Esophagus squamous epithelium (tissue), 5 donors: Measurements from ENCODE around the gene FGFRL1. TPM values are rescaled to one million over a fixed set of nuclear protein-coding genes. Genes with fewer than 3 reads are reported as not detected.
A peak's percentile ranks its signal among the peaks of the same experiment; 100 is the strongest.
"Not testable (repeated sequence)": the region's sequence is repeated elsewhere in the genome, so short reads cannot be mapped to it uniquely, and the experiment has no call there.

Source experiments
- DNase-seq: peaks from one replicate; lab custom pipeline; 2025; lab: John Stamatoyannopoulos, UW
- H3K27ac ChIP-seq, 4 donors: fragments of 200-600 bp; sonication (generic); one replicate each; pipeline ENCODE4 v1.5.1; 2016 to 2019; ENCODE audit warnings: mild to moderate bottlenecking in 1 of 4
- H3K27me3 ChIP-seq, 4 donors: fragments of 200-600 bp; sonication (generic); 1 replicate in 3 of 4; 2 replicates in 1 of 4; pipeline versions ENCODE4 v1.5.1 to v1.6.0; 2017 to 2021; ENCODE audit warnings: antibody characterized with exemption in 1 of 4
- H3K36me3 ChIP-seq, 3 donors: fragments of 200-600 bp; sonication (generic); one replicate each; pipeline ENCODE4 v1.5.1; 2016 to 2019
- H3K4me1 ChIP-seq, 3 donors: fragments of 200-600 bp; sonication (generic); one replicate each; pipeline ENCODE4 v1.5.1; 2017 to 2019
- H3K4me3 ChIP-seq, 4 donors: fragments of 200-600 bp; sonication (generic); 1 replicate in 3 of 4; 2 replicates in 1 of 4; pipeline ENCODE4 v1.5.1; 2016 to 2019; ENCODE audit warnings: mild to moderate bottlenecking in 2 of 4, moderate library complexity in 1 of 4
- H3K9me3 ChIP-seq, 3 donors: fragments of 200-600 bp; sonication (generic); one replicate each; pipeline ENCODE4 v1.5.1; 2016 to 2019
- POLR2A ChIP-seq, 4 donors: fragments of 450-650 bp; IDR thresholded peaks; one replicate each; pipeline ENCODE4 v1.6.1; 2017; ENCODE audit warnings: antibody characterized with exemption in 4 of 4, mild to moderate bottlenecking in 4 of 4, moderate library complexity in 3 of 4
- WGBS, 2 donors: methylation state at CpG; one replicate each; pipeline ENCODE4 v1.1.5; 2018; 5-methylcytosine and 5-hydroxymethylcytosine counted together
- intact Hi-C: fragments of 100-400 bp; cut with DNase I; formaldehyde crosslinking; loops from one replicate; pipeline ENCODE4 v1.15.0; 2022
- total RNA-seq, 4 donors: library from RNA; depleted of rRNA; stranded (reverse); fragments of >200 nt; gene quantifications; one replicate each; pipeline ENCODE4 v1.1.0, GENCODE V29; 2016
- TF ChIP-seq, protein P1 (sequence below), 6 experiments: fragments of 450-650 bp in 4 of 6; fragments of 200-600 bp in 2 of 6; sonication (generic) in 2 of 6; IDR thresholded peaks; one replicate each; pipeline ENCODE4 v1.5.1; 2016 to 2019; ENCODE audit warnings: antibody characterized with exemption in 6 of 6, mild to moderate bottlenecking in 4 of 6, moderate library complexity in 4 of 6
- donor health status: DM: yes; HTN: yes; CAD: no.

Gene FGFRL1
- total RNA-seq, 4 donors from 2014 or later, result 2.8 to 10.1 (median 4.7) TPM

DNA sequence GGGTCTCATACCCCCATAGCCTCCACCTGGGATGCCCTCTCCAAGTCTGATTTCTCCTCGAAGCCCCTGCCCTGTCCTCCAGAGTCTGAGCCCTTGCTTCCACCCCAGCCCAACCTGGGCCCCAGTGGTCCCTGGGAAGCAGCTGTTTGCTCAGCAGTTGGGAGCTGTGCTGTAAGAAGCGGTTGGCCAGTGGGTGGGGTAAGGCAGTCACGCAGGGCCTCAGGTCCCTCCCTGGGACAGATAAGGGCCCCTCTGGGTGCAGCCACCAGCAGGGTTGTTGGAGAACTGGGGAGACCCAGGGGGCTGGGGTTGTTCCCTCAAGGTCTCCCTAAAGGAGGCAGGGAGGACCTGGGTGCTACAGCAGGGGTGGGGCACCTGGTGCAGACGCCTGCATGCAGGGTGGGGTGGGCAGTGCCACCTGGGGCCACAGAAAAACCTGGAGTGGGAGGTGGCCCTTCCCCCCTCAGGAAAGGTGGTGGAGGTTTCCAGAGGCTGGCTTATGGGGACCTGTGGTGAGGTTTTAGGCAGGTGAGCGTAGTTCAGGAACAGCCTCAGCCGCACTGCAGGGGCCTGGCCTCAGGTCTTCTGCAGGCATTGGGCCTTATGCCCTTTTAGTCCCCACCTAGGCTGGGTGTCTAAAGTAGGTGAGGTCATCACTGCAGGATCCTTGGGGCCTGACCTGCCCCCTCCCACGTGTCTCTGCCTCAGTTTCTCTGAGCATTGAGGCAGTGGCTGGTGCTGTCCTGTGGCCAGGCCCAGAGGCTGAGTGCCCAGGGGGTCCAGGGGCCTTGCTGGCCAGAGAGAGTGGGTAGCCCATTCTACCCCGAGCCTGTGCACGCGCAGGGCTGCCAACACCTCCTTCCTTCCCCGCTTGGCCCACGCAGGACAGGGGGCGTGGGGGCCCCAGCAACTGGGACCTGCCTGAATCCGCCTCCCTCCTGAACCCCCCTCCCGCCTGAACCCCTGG is 15.1 kb upstream of the FGFRL1 start:
- Histone ChIP-seq H3K4me3 (no peak overlapping the region), H3K4me1 (peaks cover 16 to 40% (median 17%) of the 10 kb centered on the region in 3 donors), H3K36me3 (peaks cover 0 to 8% (median 0%) of the 10 kb centered on the region in 3 donors), H3K9me3 (no peaks in the 10 kb centered on the region), H3K27ac (no peak overlapping the region), H3K27me3 (peaks cover 8 to 59% (median 11%) of the 10 kb centered on the region in 4 donors)
- TF ChIP-seq, protein P1, sequence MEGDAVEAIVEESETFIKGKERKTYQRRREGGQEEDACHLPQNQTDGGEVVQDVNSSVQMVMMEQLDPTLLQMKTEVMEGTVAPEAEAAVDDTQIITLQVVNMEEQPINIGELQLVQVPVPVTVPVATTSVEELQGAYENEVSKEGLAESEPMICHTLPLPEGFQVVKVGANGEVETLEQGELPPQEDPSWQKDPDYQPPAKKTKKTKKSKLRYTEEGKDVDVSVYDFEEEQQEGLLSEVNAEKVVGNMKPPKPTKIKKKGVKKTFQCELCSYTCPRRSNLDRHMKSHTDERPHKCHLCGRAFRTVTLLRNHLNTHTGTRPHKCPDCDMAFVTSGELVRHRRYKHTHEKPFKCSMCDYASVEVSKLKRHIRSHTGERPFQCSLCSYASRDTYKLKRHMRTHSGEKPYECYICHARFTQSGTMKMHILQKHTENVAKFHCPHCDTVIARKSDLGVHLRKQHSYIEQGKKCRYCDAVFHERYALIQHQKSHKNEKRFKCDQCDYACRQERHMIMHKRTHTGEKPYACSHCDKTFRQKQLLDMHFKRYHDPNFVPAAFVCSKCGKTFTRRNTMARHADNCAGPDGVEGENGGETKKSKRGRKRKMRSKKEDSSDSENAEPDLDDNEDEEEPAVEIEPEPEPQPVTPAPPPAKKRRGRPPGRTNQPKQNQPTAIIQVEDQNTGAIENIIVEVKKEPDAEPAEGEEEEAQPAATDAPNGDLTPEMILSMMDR (IDR thresholded peaks at IDR 0.05), result no peak
- TF ChIP-seq POLR2A (IDR thresholded peaks at IDR 0.05), result no peak
- DNase-seq, result no peak
- 56 to 71% methylated on average over 10 of the region's 15 CpGs for WGBS, 2 donors
- intact Hi-C loops, result no loop called here

DNA sequence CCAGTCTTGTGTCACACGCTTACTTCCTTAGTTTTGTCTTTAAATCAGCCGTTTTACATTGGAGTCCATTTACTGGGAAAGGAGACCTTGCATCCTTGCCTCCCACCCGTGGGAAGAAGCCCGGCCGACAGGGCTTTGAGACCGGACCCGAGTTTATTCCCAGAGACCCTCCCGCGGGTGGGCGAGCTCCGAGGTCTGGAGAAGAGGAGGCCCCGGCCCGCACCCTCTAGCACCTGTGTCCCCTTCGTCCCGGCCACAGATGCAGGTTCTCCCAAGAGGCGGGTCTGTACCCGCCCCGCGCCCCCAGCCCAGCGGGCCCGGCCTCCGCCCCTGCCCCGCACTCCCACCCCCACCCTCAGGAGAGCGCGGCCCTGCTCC is 14.4 kb upstream of the FGFRL1 start:
- Histone ChIP-seq H3K9me3 (no peaks in the 10 kb centered on the region), H3K4me3 (peak overlapping the region in 2 of 4 donors; percentile 43 to 64), H3K27me3 (peaks cover 10 to 66% (median 17%) of the 10 kb centered on the region in 4 donors), H3K27ac (no peak overlapping the region), H3K36me3 (peaks cover 0 to 1% (median 0%) of the 10 kb centered on the region in 3 donors), H3K4me1 (peaks cover 16 to 42% (median 20%) of the 10 kb centered on the region in 3 donors)
- WGBS, 2 donors, result 10 to 14% methylated on average over 2 to 11 of the region's 25 CpGs
- intact Hi-C loops, result no loop called here
- no peak for DNase-seq
- no peak for TF ChIP-seq POLR2A (IDR thresholded peaks at IDR 0.05)
- TF ChIP-seq, protein P1 (IDR thresholded peaks at IDR 0.05), result no peak

DNA sequence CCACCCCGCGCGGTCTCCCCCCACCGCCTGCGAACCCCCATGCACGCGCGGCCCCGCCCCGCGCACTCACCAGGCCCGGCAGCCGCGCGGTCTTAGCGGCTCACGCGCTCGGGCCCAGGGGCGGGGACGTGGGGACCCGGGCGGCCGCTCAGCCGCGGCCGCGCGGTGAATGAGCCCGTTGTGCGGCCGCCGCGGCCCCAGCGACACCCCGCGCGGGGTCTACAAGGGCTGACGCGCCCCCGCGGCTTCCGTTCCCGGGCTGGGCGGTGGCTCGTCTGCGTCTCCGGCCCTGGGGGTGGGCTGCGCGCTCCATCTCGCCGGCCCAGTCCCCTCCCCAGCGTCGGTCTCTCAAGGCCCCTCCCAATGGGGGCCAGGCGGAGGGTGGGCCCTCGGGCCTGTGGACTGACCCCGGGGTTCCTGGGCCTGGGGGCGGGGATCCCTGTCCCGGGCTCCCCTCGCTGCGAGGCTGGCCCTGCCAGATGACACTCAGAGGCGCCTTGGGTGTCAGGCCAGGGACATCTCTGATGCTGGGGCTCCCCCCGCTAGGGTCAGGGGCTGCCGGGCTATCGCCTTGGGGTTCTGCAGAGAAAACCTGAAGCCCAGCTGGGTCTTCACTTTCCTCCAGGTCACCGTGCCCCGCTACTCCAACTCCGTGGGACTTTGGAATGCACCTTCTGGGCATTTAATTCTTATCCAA is 13.9 kb upstream of the FGFRL1 start:
- Histone ChIP-seq H3K27me3 (peaks cover 15 to 71% (median 21%) of the 10 kb centered on the region in 4 donors), H3K36me3 (no peaks in the 10 kb centered on the region), H3K9me3 (no peaks in the 10 kb centered on the region), H3K4me1 (peaks cover 15 to 42% (median 25%) of the 10 kb centered on the region in 3 donors), H3K4me3 (peak overlapping the region in 2 of 4 donors; percentile 43 to 64), H3K27ac (no peak overlapping the region)
- intact Hi-C loops, result no loop called here
- DNase-seq, result no peak
- TF ChIP-seq POLR2A (IDR thresholded peaks at IDR 0.05), result no peak
- TF ChIP-seq, protein P1 (IDR thresholded peaks at IDR 0.05), result no peak
- WGBS, 2 donors, result 3% methylated on average over 23 of the region's 68 CpGs; no CpG with 5 or more reads in 1 of the 2 donors

DNA sequence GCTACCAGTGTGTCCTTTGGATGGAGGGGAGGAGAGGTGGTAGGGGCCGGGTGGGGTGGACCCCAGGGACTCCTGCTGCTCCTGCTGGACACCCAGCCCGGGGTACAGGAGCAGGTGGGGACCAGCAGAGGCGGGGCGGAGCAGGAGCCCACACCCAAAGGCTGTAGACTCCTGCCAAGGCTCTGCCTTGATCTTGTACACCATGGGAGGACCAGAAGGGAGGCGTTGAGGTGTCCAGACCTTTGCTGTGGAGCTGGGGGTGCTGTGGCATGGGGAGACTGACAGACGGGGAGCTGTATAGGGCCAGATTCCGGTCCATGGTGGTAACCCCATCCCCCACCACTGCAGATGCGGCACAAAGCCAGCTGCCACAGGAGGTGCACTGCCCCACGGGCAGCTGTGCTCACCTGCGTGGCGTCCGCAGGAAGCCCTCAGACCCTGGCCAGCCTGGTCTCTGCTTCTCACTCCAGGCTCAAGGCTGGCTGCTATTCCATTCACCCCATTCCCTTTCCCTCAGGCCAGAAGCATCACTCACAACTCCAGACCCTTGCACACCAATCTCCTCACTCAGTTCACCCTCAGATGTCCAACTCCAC is 13.2 kb upstream of the FGFRL1 start:
- DNase-seq, result no peak
- no peaks in the 10 kb centered on the region for H3K36me3 ChIP-seq
- no peak overlapping the region for H3K27ac ChIP-seq
- peaks cover 11 to 42% (median 27%) of the 10 kb centered on the region in 3 donors for H3K4me1 ChIP-seq
- no peak overlapping the region for H3K4me3 ChIP-seq
- peaks cover 17 to 78% (median 25%) of the 10 kb centered on the region in 4 donors for H3K27me3 ChIP-seq
- intact Hi-C loops, result no loop called here
- 29 to 38% methylated on average over 5 to 7 of the region's 12 CpGs for WGBS, 2 donors
- no peaks in the 10 kb centered on the region for H3K9me3 ChIP-seq
- no peak for TF ChIP-seq POLR2A (IDR thresholded peaks at IDR 0.05)
- TF ChIP-seq, protein P1 (IDR thresholded peaks at IDR 0.05), result no peak

DNA sequence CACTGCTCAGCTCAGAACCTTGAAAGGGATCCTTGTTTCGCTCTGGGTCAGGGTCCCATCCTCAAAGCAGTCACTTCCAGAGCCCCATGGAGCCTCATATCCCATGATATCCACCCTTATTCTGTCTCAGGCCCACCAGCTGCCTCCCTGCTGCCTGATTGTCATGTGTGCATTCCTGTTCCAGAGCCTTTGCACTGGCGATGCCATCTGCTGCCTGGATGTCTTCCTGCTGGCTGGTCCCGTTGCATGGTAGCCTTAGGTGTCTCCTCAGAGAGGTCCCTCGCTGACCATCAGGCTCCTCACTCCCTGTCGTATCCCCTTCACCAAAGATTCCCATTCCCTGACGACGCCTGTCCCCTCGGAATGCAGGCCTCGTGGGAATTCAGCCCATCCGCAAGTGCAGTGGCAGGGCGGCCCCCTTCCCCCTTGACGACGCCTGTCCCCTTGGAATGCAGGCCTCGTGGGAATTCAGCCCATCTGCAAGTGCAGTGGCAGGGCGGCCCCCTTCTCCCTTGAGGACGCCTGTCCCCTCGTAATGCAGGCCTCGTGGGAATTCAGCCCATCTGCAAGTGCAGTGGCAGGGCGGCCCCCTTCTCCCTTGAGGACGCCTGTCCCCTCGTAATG is 12.1 kb upstream of the FGFRL1 start:
- H3K36me3 ChIP-seq, DNase-seq, H3K27ac ChIP-seq, H3K4me3 ChIP-seq, intact Hi-C loops, H3K9me3 ChIP-seq: not testable (repeated sequence)
- 31 to 48% methylated on average over 9 to 15 of the region's 21 CpGs for WGBS, 2 donors
- H3K4me1 ChIP-seq, result peaks cover 11 to 43% (median 28%) of the 10 kb centered on the region in 3 donors
- peaks cover 26 to 89% (median 33%) of the 10 kb centered on the region in 4 donors for H3K27me3 ChIP-seq
